ENCODE measurements around the gene CELF2.

CELF2 gene

DNA sequence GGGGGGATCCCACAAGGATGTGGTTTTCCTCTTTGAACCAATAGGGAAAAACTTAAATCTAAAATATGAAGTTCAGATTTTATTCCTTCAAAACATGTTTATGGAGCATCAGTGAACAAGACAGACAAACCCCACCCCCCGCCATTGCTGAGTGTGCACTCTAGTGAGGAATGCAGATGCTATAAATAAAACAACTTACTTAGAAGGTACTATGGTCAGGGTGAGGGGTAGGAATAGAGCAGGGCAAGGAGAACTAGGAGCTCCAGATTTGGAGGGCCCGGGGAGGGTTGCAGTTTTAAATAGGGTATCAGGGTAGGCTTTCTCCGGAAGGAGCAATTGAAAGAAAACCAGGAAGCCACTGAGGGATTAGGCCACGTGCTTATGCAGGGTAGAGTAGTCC is 47.9 kb downstream of the CELF2 start:
- no peaks in the 10 kb centered on the region for H3K9me3 ChIP-seq (ENCODE audit: control insufficient read depth, insufficient read depth, low read length)
- H3K27ac ChIP-seq (ENCODE audit: low read depth, low read length), result no peak overlapping the region
- H3K4me3 ChIP-seq (ENCODE audit: low read depth, low read length), result no peak overlapping the region
- no peak overlapping the region for H3K9ac ChIP-seq (ENCODE audit: low read depth, low read length)
- H3K4me1 ChIP-seq (ENCODE audit: control insufficient read depth, insufficient read depth, low read length), result no peaks in the 10 kb centered on the region; the same call in 1 of the 2 replicates
- no peaks in the 10 kb centered on the region for H3K36me3 ChIP-seq (ENCODE audit: control insufficient read depth, insufficient read depth, low read length)
- H3K27me3 ChIP-seq (ENCODE audit: control insufficient read depth, insufficient read depth, low read length), result no peaks in the 10 kb centered on the region

DNA sequence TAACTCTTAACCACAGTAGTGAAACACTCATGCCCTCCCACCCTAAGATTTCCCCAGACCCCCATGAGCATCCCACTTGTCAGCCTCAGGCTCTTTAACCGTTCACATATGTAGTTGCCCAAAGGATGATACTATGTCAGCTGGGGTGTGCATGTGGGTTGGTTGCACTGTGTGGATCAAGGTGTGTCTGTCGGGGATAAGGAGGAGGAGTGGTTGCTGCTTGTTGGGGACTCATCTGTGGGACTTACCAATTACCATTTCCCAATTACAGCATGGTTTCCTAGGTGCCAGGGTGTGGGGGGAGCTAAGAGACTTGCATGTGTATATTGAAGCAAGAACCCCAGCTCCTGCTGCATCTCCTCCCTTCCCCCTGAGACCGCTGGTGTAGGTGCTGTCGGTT is 48.8 kb downstream of the CELF2 start:
- H3K27ac ChIP-seq (ENCODE audit: low read depth, low read length), result no peak overlapping the region
- H3K9me3 ChIP-seq (ENCODE audit: control insufficient read depth, insufficient read depth, low read length), result no peaks in the 10 kb centered on the region
- H3K4me3 ChIP-seq (ENCODE audit: low read depth, low read length), result no peak overlapping the region
- H3K9ac ChIP-seq (ENCODE audit: low read depth, low read length), result no peak overlapping the region
- H3K4me1 ChIP-seq (ENCODE audit: control insufficient read depth, insufficient read depth, low read length), result no peaks in the 10 kb centered on the region; the same call in 1 of the 2 replicates
- H3K36me3 ChIP-seq (ENCODE audit: control insufficient read depth, insufficient read depth, low read length), result no peaks in the 10 kb centered on the region
- no peaks in the 10 kb centered on the region for H3K27me3 ChIP-seq (ENCODE audit: control insufficient read depth, insufficient read depth, low read length)

DNA sequence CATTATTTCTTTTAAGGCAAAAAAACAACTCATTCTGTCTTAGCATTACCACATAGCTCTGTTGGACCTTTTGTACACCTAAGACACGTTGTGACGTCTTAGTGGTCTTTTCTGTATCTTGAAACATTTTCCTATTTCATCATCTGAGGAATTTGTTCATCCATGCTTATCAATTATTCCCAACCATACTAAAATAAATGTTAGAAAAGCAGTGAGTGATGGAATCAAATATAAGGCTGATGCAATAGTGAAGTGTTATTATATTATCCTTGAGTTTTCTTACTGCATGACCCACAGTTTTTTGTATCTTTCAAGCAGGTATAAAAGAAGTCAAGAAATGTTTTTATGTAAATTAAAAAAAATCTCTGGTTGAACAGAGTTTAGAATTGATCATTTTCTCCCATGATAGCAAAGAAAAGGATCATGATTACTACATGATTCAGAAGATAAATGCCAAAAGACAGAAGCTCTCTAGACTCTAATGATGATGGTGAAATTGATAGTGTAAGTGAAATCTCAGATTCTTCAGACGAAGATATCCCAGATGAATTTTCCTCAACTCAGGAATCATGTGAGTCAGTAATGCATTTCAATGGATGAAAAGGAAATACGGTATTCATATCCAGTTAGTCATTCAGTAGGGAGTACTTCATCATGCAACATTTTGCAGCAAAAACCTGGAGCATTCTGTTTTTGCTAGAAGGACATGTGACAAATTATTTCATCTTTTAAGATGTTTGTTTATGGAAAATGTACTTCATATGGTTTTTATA is 51.4 kb downstream of the CELF2 start:
- Histone ChIP-seq H3K9me3 (ENCODE audit: control insufficient read depth, insufficient read depth, low read length) (no peaks in the 10 kb centered on the region), H3K27ac (ENCODE audit: low read depth, low read length) (no peak overlapping the region), H3K4me1 (ENCODE audit: control insufficient read depth, insufficient read depth, low read length) (peaks cover 1% of the 10 kb centered on the region; the same call in 1 of the 2 replicates), H3K4me3 (ENCODE audit: low read depth, low read length) (no peak overlapping the region), H3K36me3 (ENCODE audit: control insufficient read depth, insufficient read depth, low read length) (no peaks in the 10 kb centered on the region), H3K27me3 (ENCODE audit: control insufficient read depth, insufficient read depth, low read length) (no peaks in the 10 kb centered on the region), H3K9ac (ENCODE audit: low read depth, low read length) (no peak overlapping the region)

DNA sequence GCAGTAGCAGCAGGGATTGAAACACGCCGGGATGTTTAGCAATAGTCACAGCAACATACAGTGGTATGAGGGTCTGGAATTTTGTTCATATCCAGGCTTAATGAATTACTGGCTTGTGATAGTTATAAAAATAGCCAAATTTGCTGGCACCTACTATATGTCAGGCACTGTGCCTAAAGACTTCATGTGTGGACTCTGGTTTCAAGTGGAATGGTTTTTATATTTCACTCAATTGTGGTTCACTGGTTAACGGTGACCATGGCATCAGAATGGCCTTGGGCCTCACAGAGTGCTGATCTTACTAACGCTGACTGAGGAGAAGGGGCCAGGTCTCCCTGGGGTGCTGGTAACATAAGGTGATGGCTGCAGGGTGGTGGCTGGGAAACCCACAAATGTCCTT is 55.7 kb downstream of the CELF2 start:
- Histone ChIP-seq H3K27ac (ENCODE audit: low read depth, low read length) (no peak overlapping the region), H3K9ac (ENCODE audit: low read depth, low read length) (no peak overlapping the region), H3K27me3 (ENCODE audit: control insufficient read depth, insufficient read depth, low read length) (no peaks in the 10 kb centered on the region), H3K9me3 (ENCODE audit: control insufficient read depth, insufficient read depth, low read length) (no peaks in the 10 kb centered on the region), H3K36me3 (ENCODE audit: control insufficient read depth, insufficient read depth, low read length) (no peaks in the 10 kb centered on the region), H3K4me1 (ENCODE audit: control insufficient read depth, insufficient read depth, low read length) (peaks cover 33% of the 10 kb centered on the region), H3K4me3 (ENCODE audit: low read depth, low read length) (no peak overlapping the region)

DNA sequence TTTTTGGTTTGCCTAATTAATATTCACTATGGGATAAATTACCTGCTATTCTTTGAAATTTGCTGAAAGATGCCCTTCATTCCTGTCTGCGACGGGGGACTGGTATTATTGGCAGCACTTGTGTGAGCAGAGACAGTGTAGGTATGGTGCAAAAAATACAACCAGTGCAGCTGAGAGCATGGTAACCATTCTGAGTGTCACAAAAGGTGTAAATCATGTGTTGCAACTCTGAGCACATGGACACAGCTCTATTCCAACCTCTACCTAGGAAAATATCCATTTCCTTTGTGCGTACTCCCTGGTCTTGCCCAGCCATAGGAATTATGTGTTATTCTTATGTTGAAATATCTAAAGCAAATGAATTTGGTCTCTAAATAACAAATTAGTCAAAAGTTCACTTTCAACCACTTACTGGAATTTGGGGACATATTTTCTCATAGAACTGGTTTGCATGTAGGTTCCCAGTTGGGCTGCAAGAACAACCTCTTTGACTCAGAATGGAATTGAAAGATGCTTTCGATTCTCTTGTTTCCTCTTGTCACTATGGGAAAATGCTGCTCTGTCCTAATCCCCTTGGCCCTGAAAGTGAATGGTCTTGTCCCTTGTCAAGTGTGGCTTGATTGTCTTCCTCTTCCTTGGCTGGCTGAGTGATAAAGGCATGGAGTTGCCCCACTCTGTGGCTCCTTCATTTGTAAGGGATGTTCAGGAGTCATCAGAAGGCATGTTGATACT is 57.0 kb downstream of the CELF2 start:
- Histone ChIP-seq H3K9me3 (ENCODE audit: control insufficient read depth, insufficient read depth, low read length) (no peaks in the 10 kb centered on the region), H3K27ac (ENCODE audit: low read depth, low read length) (no peak overlapping the region), H3K9ac (ENCODE audit: low read depth, low read length) (no peak overlapping the region), H3K4me1 (ENCODE audit: control insufficient read depth, insufficient read depth, low read length) (peaks cover 33% of the 10 kb centered on the region), H3K4me3 (ENCODE audit: low read depth, low read length) (no peak overlapping the region), H3K27me3 (ENCODE audit: control insufficient read depth, insufficient read depth, low read length) (no peaks in the 10 kb centered on the region), H3K36me3 (ENCODE audit: control insufficient read depth, insufficient read depth, low read length) (no peaks in the 10 kb centered on the region)

DNA sequence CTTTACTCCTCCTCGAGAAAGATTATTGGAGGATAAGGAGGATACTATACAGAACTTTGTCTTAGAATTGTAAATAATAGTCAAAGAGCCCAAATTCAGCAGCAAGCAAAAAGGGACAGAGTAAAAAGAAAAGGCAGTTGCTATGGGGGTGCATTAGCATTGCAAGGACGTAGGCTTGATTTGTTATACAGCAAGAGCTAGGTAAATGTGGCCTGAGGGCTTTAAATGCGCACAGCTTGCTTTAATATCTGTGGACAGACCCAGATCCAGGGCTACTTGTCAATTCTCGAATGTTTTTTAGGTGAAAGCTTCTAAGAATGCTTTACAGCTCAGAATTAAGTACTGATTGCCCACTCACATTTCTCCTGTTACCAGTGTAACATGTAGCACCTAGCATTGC is 58.5 kb downstream of the CELF2 start:
- H3K36me3 ChIP-seq (ENCODE audit: control insufficient read depth, insufficient read depth, low read length), result no peaks in the 10 kb centered on the region
- no peaks in the 10 kb centered on the region for H3K9me3 ChIP-seq (ENCODE audit: control insufficient read depth, insufficient read depth, low read length)
- H3K4me1 ChIP-seq (ENCODE audit: control insufficient read depth, insufficient read depth, low read length), result peaks cover 33% of the 10 kb centered on the region
- H3K27me3 ChIP-seq (ENCODE audit: control insufficient read depth, insufficient read depth, low read length), result no peaks in the 10 kb centered on the region
- no peak overlapping the region for H3K9ac ChIP-seq (ENCODE audit: low read depth, low read length)
- no peak overlapping the region for H3K27ac ChIP-seq (ENCODE audit: low read depth, low read length)
- H3K4me3 ChIP-seq (ENCODE audit: low read depth, low read length), result no peak overlapping the region

DNA sequence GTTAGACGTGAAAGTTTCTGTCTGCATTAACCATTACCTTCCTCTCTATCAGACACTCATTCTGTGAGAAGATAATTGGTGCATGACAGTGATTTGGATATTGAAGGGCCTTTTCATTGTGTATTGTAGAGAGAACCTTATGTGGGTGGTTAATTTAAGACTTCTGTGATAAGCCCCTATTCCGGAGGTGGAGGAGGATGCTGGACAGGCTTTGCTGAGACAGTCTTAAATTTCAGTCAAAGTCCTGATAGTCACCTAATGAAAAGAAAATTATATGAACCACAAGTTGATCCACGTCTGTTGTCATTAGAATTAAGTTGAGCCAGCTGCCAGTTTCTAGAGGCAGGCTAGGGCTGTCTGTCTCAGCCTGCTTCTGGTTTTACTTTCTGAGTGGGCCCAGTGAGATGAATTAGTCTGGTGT is 62.9 kb downstream of the CELF2 start:
- H3K36me3 ChIP-seq (ENCODE audit: control insufficient read depth, insufficient read depth, low read length), result no peaks in the 10 kb centered on the region
- H3K27ac ChIP-seq (ENCODE audit: low read depth, low read length), result no peak overlapping the region
- H3K9ac ChIP-seq (ENCODE audit: low read depth, low read length), result no peak overlapping the region
- no peaks in the 10 kb centered on the region for H3K9me3 ChIP-seq (ENCODE audit: control insufficient read depth, insufficient read depth, low read length)
- no peak overlapping the region for H3K4me3 ChIP-seq (ENCODE audit: low read depth, low read length)
- H3K27me3 ChIP-seq (ENCODE audit: control insufficient read depth, insufficient read depth, low read length), result no peaks in the 10 kb centered on the region
- peaks cover 18% of the 10 kb centered on the region for H3K4me1 ChIP-seq (ENCODE audit: control insufficient read depth, insufficient read depth, low read length)

DNA sequence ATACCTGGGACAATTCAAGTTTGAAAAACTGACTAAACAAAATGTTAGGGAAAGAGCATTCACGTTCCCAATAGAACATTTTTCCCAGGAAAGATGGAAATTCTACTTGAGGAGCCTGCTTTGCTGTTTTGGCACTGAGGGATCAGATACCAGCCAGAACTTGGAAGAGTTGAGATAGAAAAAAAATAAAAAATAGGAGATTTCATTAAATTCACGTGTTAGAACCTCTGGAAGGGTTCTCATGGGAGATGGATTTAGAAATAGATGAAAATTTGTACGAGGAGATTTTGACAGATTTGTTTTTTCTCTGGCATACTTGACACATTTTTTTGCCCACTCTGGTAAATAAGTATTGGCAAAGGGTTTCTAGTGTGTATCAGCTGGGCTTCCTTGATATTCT is 63.7 kb downstream of the CELF2 start:
- H3K4me3 ChIP-seq (ENCODE audit: low read depth, low read length), result no peak overlapping the region
- H3K9me3 ChIP-seq (ENCODE audit: control insufficient read depth, insufficient read depth, low read length), result no peaks in the 10 kb centered on the region
- H3K27me3 ChIP-seq (ENCODE audit: control insufficient read depth, insufficient read depth, low read length), result no peaks in the 10 kb centered on the region
- peaks cover 9% of the 10 kb centered on the region for H3K4me1 ChIP-seq (ENCODE audit: control insufficient read depth, insufficient read depth, low read length)
- no peak overlapping the region for H3K9ac ChIP-seq (ENCODE audit: low read depth, low read length)
- H3K27ac ChIP-seq (ENCODE audit: low read depth, low read length), result no peak overlapping the region
- H3K36me3 ChIP-seq (ENCODE audit: control insufficient read depth, insufficient read depth, low read length), result no peaks in the 10 kb centered on the region

DNA sequence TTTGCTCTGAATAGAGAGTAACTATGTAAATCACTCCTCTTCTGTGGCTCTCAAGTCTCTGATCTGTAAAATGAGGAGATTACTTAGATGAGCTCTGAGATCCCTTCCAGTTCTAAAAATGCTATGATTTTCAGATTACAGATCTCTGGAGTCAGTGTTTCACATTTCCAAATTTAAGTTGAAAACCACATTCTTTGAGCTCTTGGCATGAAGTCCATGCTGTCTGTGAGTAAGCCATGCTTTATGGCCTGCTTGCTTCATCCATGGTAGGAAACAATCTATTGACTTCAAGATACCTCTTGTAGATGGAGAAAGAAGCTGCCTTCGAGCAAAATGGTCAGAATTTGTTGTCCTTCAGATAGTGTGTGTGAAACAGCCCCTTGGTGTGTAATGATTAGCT is 64.9 kb downstream of the CELF2 start:
- H3K4me1 ChIP-seq (ENCODE audit: control insufficient read depth, insufficient read depth, low read length), result 0 out of 2 replicates have a peak, but pooled peaks cover 3% of the 10 kb centered on the region

DNA sequence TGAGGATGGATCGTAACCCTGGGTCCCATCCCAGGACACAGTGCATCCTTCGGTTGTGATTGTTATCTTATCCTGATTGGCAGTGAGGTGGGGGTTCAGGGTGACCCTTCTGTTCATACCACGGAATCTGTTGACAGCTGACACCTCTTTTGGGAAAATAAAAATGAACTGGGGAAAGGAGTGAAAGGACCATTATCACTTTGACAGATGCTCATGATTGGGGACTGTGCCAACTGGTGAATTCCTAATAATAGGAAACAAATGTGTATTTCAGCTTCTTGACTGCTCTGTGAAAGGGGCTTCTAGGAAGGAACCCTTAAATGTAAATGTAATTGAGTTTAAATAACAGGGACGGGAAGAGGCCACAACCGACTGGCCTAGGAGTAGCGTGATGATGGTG is 65.4 kb downstream of the CELF2 start:
- no peaks in the 10 kb centered on the region for H3K4me1 ChIP-seq (ENCODE audit: control insufficient read depth, insufficient read depth, low read length)
- no peak overlapping the region for H3K4me3 ChIP-seq (ENCODE audit: low read depth, low read length)
- no peaks in the 10 kb centered on the region for H3K27me3 ChIP-seq (ENCODE audit: control insufficient read depth, insufficient read depth, low read length)
- H3K9me3 ChIP-seq (ENCODE audit: control insufficient read depth, insufficient read depth, low read length), result no peaks in the 10 kb centered on the region
- H3K36me3 ChIP-seq (ENCODE audit: control insufficient read depth, insufficient read depth, low read length), result no peaks in the 10 kb centered on the region
- H3K27ac ChIP-seq (ENCODE audit: low read depth, low read length), result no peak overlapping the region
- H3K9ac ChIP-seq (ENCODE audit: low read depth, low read length), result no peak overlapping the region

More for the DNA sequence above, 64.9 kb downstream of the CELF2 start:
- Histone ChIP-seq H3K27ac (ENCODE audit: low read depth, low read length) (no peak overlapping the region), H3K27me3 (ENCODE audit: control insufficient read depth, insufficient read depth, low read length) (no peaks in the 10 kb centered on the region), H3K9me3 (ENCODE audit: control insufficient read depth, insufficient read depth, low read length) (no peaks in the 10 kb centered on the region), H3K9ac (ENCODE audit: low read depth, low read length) (no peak overlapping the region), H3K36me3 (ENCODE audit: control insufficient read depth, insufficient read depth, low read length) (no peaks in the 10 kb centered on the region), H3K4me3 (ENCODE audit: low read depth, low read length) (no peak overlapping the region)

DNA sequence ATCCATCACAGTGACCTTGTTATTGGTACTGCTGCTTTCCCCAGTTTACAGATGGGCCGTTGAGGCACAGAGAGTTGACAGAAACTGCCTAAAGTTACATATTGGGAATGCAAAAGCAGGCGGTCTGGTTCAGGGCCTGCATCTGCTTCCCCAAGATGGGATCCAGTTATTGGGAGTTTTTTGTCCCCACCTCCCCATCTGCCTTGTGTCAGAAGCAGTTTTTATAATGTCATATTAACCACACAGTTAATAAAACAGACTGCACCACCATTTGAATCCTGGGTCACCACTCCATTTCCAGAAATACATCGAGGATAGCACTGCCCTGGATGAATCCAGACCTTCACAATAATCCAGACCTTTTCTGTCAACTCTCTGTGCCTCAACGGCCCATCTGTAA is 67.9 kb downstream of the CELF2 start:
- Histone ChIP-seq H3K4me1 (ENCODE audit: control insufficient read depth, insufficient read depth, low read length) (no peaks in the 10 kb centered on the region), H3K9me3 (ENCODE audit: control insufficient read depth, insufficient read depth, low read length) (no peaks in the 10 kb centered on the region), H3K36me3 (ENCODE audit: control insufficient read depth, insufficient read depth, low read length) (no peaks in the 10 kb centered on the region), H3K27ac (ENCODE audit: low read depth, low read length) (no peak overlapping the region), H3K9ac (ENCODE audit: low read depth, low read length) (no peak overlapping the region), H3K27me3 (ENCODE audit: control insufficient read depth, insufficient read depth, low read length) (no peaks in the 10 kb centered on the region), H3K4me3 (ENCODE audit: low read depth, low read length) (no peak overlapping the region)

Data from HUES48 (cell line).